ENCODE data around the gene PTRH2. TPM values are rescaled to one million over a fixed set of nuclear protein-coding genes. Genes with fewer than 3 reads are reported as not detected.

The PTRH2 gene
- total RNA-seq, 2 experiments from 2014 or later, result 6.5 to 7.3 TPM

DNA sequence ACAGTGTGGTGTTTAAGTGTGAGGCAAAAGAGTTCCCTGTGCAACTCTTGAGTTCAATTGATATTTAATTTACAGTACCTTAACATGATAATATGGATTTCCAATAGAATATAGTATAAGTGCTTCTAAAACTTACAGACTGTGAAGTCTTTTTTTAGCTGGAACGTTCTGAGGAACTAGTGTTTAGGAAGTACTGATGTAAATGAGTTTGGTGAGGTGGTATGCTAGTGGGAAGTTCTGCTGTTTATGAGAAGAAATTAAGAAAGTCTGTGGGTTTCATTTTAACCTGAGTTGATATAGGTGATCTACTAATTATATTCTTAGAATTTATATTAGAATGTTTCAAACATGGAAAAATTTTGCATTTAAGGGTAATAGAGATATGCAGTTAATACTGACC, 32.0 kb downstream of the PTRH2 start:
- CTCF ChIA-PET, result interaction anchor here (1.2 to 1.7 kb wide), 2 partner anchors 8 to 11 kb away, joined by 4 read pairs; no protein-coding TSS in a partner anchor
- Histone ChIP-seq H3K9me3 (ENCODE audit: control insufficient read depth in 1 of 2, insufficient read depth in 1 of 2, low read length in 2 of 2) (no peaks in the 10 kb centered on the region), H3K27me3 (ENCODE audit: control insufficient read depth in 1 of 2, insufficient read depth in 2 of 2, low read length in 2 of 2) (no peaks in the 10 kb centered on the region), H3K4me3 (ENCODE audit: low read length) (no peak overlapping the region), H3K27ac (ENCODE audit: low read depth in 1 of 2, low read length in 2 of 2) (no peak overlapping the region), H3K4me1 (ENCODE audit: insufficient read depth, low read length) (no peaks in the 10 kb centered on the region), H3K36me3 (ENCODE audit: insufficient read depth, low read length) (peaks cover 92% of the 10 kb centered on the region)
- Mint-ChIP-seq H3K36me3 (ENCODE audit: low read depth) (peaks cover 90% of the 10 kb centered on the region), H3K4me1 (ENCODE audit: low read depth) (peaks cover 2% of the 10 kb centered on the region), H3K27ac (peak overlapping the region; percentile 18), H3K27me3 (no peaks in the 10 kb centered on the region), H3K9me3 (no peaks in the 10 kb centered on the region), H3K4me3 (no peak overlapping the region)
- ATAC-seq (ENCODE audit: poor library complexity) (no peak), DNase-seq (no peak)
- intact Hi-C loops (cut with DNase I, micrococcal nuclease), result no loop called here
- TF ChIP-seq, protein P1, sequence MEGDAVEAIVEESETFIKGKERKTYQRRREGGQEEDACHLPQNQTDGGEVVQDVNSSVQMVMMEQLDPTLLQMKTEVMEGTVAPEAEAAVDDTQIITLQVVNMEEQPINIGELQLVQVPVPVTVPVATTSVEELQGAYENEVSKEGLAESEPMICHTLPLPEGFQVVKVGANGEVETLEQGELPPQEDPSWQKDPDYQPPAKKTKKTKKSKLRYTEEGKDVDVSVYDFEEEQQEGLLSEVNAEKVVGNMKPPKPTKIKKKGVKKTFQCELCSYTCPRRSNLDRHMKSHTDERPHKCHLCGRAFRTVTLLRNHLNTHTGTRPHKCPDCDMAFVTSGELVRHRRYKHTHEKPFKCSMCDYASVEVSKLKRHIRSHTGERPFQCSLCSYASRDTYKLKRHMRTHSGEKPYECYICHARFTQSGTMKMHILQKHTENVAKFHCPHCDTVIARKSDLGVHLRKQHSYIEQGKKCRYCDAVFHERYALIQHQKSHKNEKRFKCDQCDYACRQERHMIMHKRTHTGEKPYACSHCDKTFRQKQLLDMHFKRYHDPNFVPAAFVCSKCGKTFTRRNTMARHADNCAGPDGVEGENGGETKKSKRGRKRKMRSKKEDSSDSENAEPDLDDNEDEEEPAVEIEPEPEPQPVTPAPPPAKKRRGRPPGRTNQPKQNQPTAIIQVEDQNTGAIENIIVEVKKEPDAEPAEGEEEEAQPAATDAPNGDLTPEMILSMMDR (IDR thresholded peaks at IDR 0.05), result no peak
- POLR2A ChIA-PET, result interaction anchor here (1.0 kb wide), 1 partner anchor 8 kb away, joined by 3 read pairs; no protein-coding TSS in a partner anchor

DNA sequence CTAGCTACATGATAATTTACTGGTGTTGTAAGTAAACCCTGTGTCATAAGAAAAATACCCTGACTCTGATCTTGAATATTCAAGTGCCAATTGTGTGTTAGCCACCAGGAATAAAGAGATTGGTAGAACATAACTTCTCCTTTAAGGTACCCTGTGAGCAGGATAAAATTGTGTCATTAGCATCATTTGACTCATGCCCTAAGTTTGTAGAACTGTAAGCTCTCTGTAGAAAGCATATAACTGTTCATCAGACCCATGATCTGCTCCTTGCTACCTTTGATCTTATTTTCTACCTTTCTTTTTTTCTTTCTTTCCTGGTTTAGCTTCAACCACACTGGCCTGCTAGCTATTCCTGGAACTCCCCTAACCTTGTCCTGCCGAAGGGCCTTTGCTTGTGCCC, 35.8 kb downstream of the PTRH2 start:
- DNase-seq (no peak), ATAC-seq (ENCODE audit: poor library complexity) (no peak)
- Mint-ChIP-seq H3K27me3 (no peaks in the 10 kb centered on the region), H3K36me3 (ENCODE audit: low read depth) (peaks cover 91% of the 10 kb centered on the region), H3K4me1 (ENCODE audit: low read depth) (peaks cover 8% of the 10 kb centered on the region), H3K4me3 (no peak overlapping the region), H3K9me3 (no peaks in the 10 kb centered on the region), H3K27ac (peak overlapping the region; percentile 19)
- H3K4me1 ChIP-seq (ENCODE audit: insufficient read depth, low read length), result no peaks in the 10 kb centered on the region
- CTCF ChIA-PET, result no interaction called here
- no peak overlapping the region for H3K4me3 ChIP-seq (ENCODE audit: low read length)
- no peaks in the 10 kb centered on the region for H3K27me3 ChIP-seq (ENCODE audit: control insufficient read depth in 1 of 2, insufficient read depth in 2 of 2, low read length in 2 of 2)
- peaks cover 89% of the 10 kb centered on the region for H3K36me3 ChIP-seq (ENCODE audit: insufficient read depth, low read length)
- intact Hi-C loops (cut with DNase I, micrococcal nuclease), result no loop called here
- H3K27ac ChIP-seq (ENCODE audit: low read depth in 1 of 2, low read length in 2 of 2), result no peak overlapping the region
- POLR2A ChIA-PET, result interaction anchor here (0.8 kb wide), 1 partner anchor 36 kb away, joined by 3 read pairs; the partner anchor contains the start of gene VMP1
- TF ChIP-seq, protein P1 (IDR thresholded peaks at IDR 0.05), result no peak
- H3K9me3 ChIP-seq (ENCODE audit: control insufficient read depth in 1 of 2, insufficient read depth in 1 of 2, low read length in 2 of 2), result no peaks in the 10 kb centered on the region

DNA sequence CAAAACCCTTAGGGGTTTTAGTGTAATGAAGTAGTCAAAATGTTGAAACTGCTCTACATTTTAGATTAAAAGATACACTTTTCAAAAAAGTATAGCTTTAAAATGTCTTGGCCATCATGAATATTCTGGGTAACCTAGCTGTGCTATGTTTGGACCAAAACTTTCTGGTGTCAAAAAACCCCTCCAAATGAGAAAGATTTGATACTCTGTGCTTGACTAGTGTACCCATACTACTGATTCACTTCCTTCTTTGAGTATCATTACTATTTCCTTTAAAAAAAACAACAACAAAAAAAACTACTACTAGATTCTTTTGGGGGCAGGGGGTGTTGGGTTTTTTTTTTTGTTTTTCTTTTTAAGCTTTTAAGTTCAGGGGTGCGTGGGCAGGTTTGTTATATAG, 37.3 kb downstream of the PTRH2 start:
- no peaks in the 10 kb centered on the region for H3K4me1 ChIP-seq (ENCODE audit: insufficient read depth, low read length)
- no peaks in the 10 kb centered on the region for H3K9me3 ChIP-seq (ENCODE audit: control insufficient read depth in 1 of 2, insufficient read depth in 1 of 2, low read length in 2 of 2)
- Mint-ChIP-seq H3K4me3 (no peak overlapping the region), H3K4me1 (ENCODE audit: low read depth) (peaks cover 8% of the 10 kb centered on the region), H3K27me3 (no peaks in the 10 kb centered on the region), H3K27ac (peak overlapping the region; percentile 19), H3K9me3 (no peaks in the 10 kb centered on the region), H3K36me3 (ENCODE audit: low read depth) (peaks cover 91% of the 10 kb centered on the region)
- TF ChIP-seq, protein P1 (IDR thresholded peaks at IDR 0.05), result no peak
- DNase-seq (no peak), ATAC-seq (ENCODE audit: poor library complexity) (no peak)
- CTCF ChIA-PET, result interaction anchor here (1.3 kb wide), 1 partner anchor 10 kb away, joined by 4 read pairs; no protein-coding TSS in a partner anchor
- no peak overlapping the region for H3K27ac ChIP-seq (ENCODE audit: low read depth in 1 of 2, low read length in 2 of 2)
- H3K4me3 ChIP-seq (ENCODE audit: low read length), result no peak overlapping the region
- no peaks in the 10 kb centered on the region for H3K27me3 ChIP-seq (ENCODE audit: control insufficient read depth in 1 of 2, insufficient read depth in 2 of 2, low read length in 2 of 2)
- POLR2A ChIA-PET, result interaction anchor here (1.0 kb wide), 1 partner anchor 105 kb away, joined by 3 read pairs; the partner anchor contains the start of gene DHX40
- intact Hi-C loops (cut with DNase I, micrococcal nuclease), result no loop called here
- peaks cover 87% of the 10 kb centered on the region for H3K36me3 ChIP-seq (ENCODE audit: insufficient read depth, low read length)
